Upper lobe of right lung (tissue), 1 donor: ENCODE results near the gene JAG2. TPM values are rescaled to one million over a fixed set of nuclear protein-coding genes. Genes with fewer than 3 reads are reported as not detected.

Source experiments
- ATAC-seq: fragments of 200-7000 bp; cut with Tn5 transposase; one replicate; pipeline ENCODE4 v1.9.1; 2020; ENCODE audit warnings: mild to moderate bottlenecking, moderate library complexity
- DNase-seq: peaks from one replicate; pipeline ENCODE4 v3.0.0-alpha.2; 2020
- H3K27ac ChIP-seq: fragments of 200-600 bp; one replicate; pipeline ENCODE4 v1.8.0; 2022
- H3K27me3 ChIP-seq: fragments of 200-600 bp; one replicate; pipeline ENCODE4 v1.8.0; 2022; ENCODE audit warnings: mild to moderate bottlenecking
- H3K36me3 ChIP-seq: fragments of 200-600 bp; one replicate; pipeline ENCODE4 v1.8.0; 2022
- H3K4me1 ChIP-seq: fragments of 200-600 bp; one replicate; pipeline ENCODE4 v1.8.0; 2022
- H3K4me3 ChIP-seq: fragments of 200-600 bp; one replicate; pipeline ENCODE4 v1.8.0; 2022; ENCODE audit warnings: mild to moderate bottlenecking
- H3K9me3 ChIP-seq: fragments of 200-600 bp; one replicate; pipeline ENCODE4 v1.8.0; 2022
- CTCF ChIP-seq: fragments of 200-600 bp; IDR thresholded peaks from one replicate; pipeline ENCODE4 v1.8.0; 2022; ENCODE audit warnings: antibody characterized with exemption
- intact Hi-C: fragments of 100-400 bp; cut with DNase I; formaldehyde crosslinking; loops from one replicate; pipeline ENCODE4 v1.11.0; 2022
- total RNA-seq: library from RNA; stranded (reverse); fragmentation: NEBNext Ultra II Directional; extraction: Animal tissue kit (Norgen Biotek cat#: 25700); gene quantifications from one replicate; pipeline ENCODE4 v1.2.1, GENCODE V29; 2021
- donor health status: DM: no; HTN: yes; CAD: no; lungs with severe emphysema.

Gene JAG2
- total RNA-seq, 1 donor from 2014 or later = 31.2 TPM

GRCh38 chr14:105153331-105153731 is 15.2 kb downstream of the JAG2 start:
- peak; percentile 28 for ATAC-seq
- DNase-seq = no peak

GRCh38 chr14:105152794-105153241 is 15.8 kb downstream of the JAG2 start:
- intact Hi-C loops = no loop called here
- Histone ChIP-seq H3K9me3 (no peaks in the 10 kb centered on the region), H3K36me3 (no peaks in the 10 kb centered on the region), H3K4me3 (no peak overlapping the region), H3K4me1 (no peaks in the 10 kb centered on the region), H3K27me3 (no peaks in the 10 kb centered on the region), H3K27ac (peak overlapping the region; percentile 30)
- DNase-seq (no peak), ATAC-seq (no peak)
- no peak for TF ChIP-seq CTCF

More at GRCh38 chr14:105153331-105153731, 15.2 kb downstream of the JAG2 start:
- intact Hi-C loops = no loop called here
- Histone ChIP-seq H3K27ac (peak overlapping the region; percentile 30), H3K4me3 (no peak overlapping the region), H3K9me3 (no peaks in the 10 kb centered on the region), H3K27me3 (no peaks in the 10 kb centered on the region), H3K36me3 (no peaks in the 10 kb centered on the region), H3K4me1 (no peaks in the 10 kb centered on the region)
- TF ChIP-seq CTCF = no peak

- peak overlapping the region; percentile 30 for H3K27ac ChIP-seq
- H3K4me3 ChIP-seq = no peak overlapping the region
- ATAC-seq (no peak), DNase-seq (no peak)
- no peaks in the 10 kb centered on the region for H3K36me3 ChIP-seq
- intact Hi-C loops = no loop called here
- H3K9me3 ChIP-seq = no peaks in the 10 kb centered on the region
- H3K4me1 ChIP-seq = no peaks in the 10 kb centered on the region
- no peaks in the 10 kb centered on the region for H3K27me3 ChIP-seq
- no peak for TF ChIP-seq CTCF
Observed at GRCh38 chr14:105151838-105152793, 16.5 kb downstream of the JAG2 start.

GRCh38 chr14:105151084-105151837 is 17.3 kb downstream of the JAG2 start:
- H3K27me3 ChIP-seq = no peaks in the 10 kb centered on the region
- no peak overlapping the region for H3K27ac ChIP-seq
- no peaks in the 10 kb centered on the region for H3K4me1 ChIP-seq
- H3K9me3 ChIP-seq = no peaks in the 10 kb centered on the region
- no peak overlapping the region for H3K4me3 ChIP-seq
- no peak for ATAC-seq
- TF ChIP-seq CTCF = no peak
- DNase-seq = no peak
- H3K36me3 ChIP-seq = no peaks in the 10 kb centered on the region
- intact Hi-C loops = no loop called here

GRCh38 chr14:105150368-105151083 is 18.1 kb downstream of the JAG2 start:
- no peak overlapping the region for H3K27ac ChIP-seq
- no peaks in the 10 kb centered on the region for H3K36me3 ChIP-seq
- H3K4me1 ChIP-seq = no peaks in the 10 kb centered on the region
- intact Hi-C loops = no loop called here
- ATAC-seq (no peak), DNase-seq (no peak)
- TF ChIP-seq CTCF = no peak
- H3K9me3 ChIP-seq = no peaks in the 10 kb centered on the region
- no peaks in the 10 kb centered on the region for H3K27me3 ChIP-seq
- H3K4me3 ChIP-seq = no peak overlapping the region
